SK-N-MC (cell line): ENCODE measurements around the gene CD4.

ENCODE experiments used
- EZH2 ChIP-seq: fragments of 200-600 bp; sonication (generic); IDR thresholded peaks from one replicate; pipeline ENCODE4 v1.6.1; 2017; ENCODE audit warnings: antibody characterized with exemption
- POLR2AphosphoS5 ChIP-seq: IDR thresholded peaks from 2 replicates; pipeline ENCODE4 v1.6.1; 2012; ENCODE audit warnings: mild to moderate bottlenecking, low read depth, low read length, borderline replicate concordance

DNA sequence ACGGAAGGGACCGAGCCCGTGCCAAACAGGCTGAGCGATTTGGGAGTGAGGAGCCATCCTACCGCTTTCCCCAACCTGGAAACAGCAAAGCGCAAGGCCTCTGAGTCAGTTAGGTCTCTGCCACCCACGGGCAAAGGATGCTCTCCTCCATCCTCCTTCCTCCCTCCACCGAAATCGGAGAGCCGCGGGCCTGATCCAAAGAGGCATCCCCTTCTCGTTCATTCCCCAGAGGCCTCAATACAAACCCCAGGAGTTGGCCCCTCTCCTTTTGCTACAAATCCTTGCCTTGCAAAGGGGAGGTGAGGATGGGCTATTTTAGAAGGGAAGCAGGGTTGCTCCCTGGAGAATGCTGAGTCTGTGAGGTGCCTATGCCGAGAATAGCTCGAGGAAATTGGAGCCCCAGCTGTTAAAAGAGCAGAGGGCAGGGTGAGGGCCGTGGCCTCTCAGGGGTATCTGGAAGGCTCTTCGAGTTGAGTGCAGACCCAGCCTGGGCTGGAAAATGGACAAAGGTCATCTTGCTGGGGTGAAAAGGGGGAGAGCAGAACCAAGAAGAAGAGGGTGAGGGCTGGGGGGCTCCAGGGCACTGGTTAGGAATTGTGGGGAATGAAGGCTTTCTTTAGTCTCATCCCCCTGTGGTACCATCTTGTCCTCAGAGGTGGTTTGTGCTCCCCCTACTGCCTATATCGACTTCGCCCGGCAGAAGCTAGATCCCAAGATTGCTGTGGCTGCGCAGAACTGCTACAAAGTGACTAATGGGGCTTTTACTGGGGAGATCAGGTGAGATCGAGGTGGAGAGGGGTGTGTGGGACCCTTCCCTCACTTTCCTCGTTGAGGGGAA lies 79.1 kb downstream of the CD4 start:
- no peak; the same call in 1 of the 2 replicates for TF ChIP-seq POLR2AphosphoS5
- no peak for TF ChIP-seq EZH2
